ENCODE measurements around the gene WWC1. TPM values are rescaled to one million over a fixed set of nuclear protein-coding genes. Genes with fewer than 3 reads are reported as not detected.

WWC1 gene
- total and polyA plus RNA-seq, 10 of the 15 experiments (the other 5 are each of a cell fraction or from before 2014, with no cell fraction given) = 0.50 to 7.8 (median 2.5) TPM

DNA sequence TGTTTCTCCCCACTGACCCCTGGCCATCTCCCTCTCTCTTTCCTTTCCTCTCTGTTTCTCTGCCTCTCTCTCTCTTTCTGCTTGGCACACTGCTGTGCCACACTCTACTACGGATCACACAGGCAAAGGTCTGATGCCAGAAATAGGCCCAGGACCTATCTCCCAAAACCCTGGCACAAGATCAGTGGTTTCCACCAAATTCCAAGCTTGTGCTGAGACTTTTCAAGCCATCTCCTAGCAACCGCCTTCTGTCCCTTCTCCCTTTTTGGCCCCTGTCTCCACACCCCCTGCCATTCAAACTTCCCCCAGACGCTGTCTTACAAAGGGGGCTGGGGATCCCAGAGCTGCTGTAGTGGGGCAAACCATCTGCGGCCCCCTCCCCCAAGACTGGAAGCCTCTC is 156.4 kb downstream of the WWC1 start:
- ChIA-PET RAD21 (ENCODE audit: unreplicated experiment) (no interaction called here), POLR2A (no interaction called here), CTCF (no interaction called here), SMC1A (ENCODE audit: uncharacterized antibody, unreplicated experiment) (no interaction called here)
- ATAC-seq (no peak), DNase-seq (ENCODE audit: low read depth, low spot score) (no peak), FAIRE-seq (no peak)
- intact Hi-C loops (cut with micrococcal nuclease; ENCODE audit: unreplicated experiment) (no loop called here), in situ Hi-C loops (cut with MboI) (no loop called here)
- Histone ChIP-seq H3K4me1 (ENCODE audit: control insufficient read depth, insufficient read depth, low read length) (no peaks in the 10 kb centered on the region), H2AFZ (ENCODE audit: control insufficient read depth, low read depth, low read length) (no peak overlapping the region), H3K9me3 (replicated peaks; ENCODE audit: control insufficient read depth, insufficient read depth, low read length) (no peaks in the 10 kb centered on the region), H3K36me3 (ENCODE audit: control insufficient read depth in 2 of 2, insufficient read depth in 2 of 2, low read length in 1 of 2) (no peaks in the 10 kb centered on the region), H4K20me1 (ENCODE audit: control insufficient read depth, insufficient read depth) (no peaks in the 10 kb centered on the region), H3K4me3 (no peak overlapping the region), H3K9ac (ENCODE audit: control insufficient read depth, insufficient read depth, low read length) (no peak overlapping the region), H3K4me2 (ENCODE audit: control insufficient read depth, insufficient read depth) (no peak overlapping the region), H3K79me2 (ENCODE audit: control insufficient read depth, insufficient read depth, low read length) (no peaks in the 10 kb centered on the region), H3K27me3 (replicated peaks in 1 of 2; ENCODE audit: control insufficient read depth in 2 of 2, insufficient read depth in 2 of 2, low read length in 1 of 2) (no peaks in the 10 kb centered on the region), H3K27ac (ENCODE audit: control insufficient read depth, insufficient read depth) (no peak overlapping the region)
- TF ChIP-seq, protein P1, sequence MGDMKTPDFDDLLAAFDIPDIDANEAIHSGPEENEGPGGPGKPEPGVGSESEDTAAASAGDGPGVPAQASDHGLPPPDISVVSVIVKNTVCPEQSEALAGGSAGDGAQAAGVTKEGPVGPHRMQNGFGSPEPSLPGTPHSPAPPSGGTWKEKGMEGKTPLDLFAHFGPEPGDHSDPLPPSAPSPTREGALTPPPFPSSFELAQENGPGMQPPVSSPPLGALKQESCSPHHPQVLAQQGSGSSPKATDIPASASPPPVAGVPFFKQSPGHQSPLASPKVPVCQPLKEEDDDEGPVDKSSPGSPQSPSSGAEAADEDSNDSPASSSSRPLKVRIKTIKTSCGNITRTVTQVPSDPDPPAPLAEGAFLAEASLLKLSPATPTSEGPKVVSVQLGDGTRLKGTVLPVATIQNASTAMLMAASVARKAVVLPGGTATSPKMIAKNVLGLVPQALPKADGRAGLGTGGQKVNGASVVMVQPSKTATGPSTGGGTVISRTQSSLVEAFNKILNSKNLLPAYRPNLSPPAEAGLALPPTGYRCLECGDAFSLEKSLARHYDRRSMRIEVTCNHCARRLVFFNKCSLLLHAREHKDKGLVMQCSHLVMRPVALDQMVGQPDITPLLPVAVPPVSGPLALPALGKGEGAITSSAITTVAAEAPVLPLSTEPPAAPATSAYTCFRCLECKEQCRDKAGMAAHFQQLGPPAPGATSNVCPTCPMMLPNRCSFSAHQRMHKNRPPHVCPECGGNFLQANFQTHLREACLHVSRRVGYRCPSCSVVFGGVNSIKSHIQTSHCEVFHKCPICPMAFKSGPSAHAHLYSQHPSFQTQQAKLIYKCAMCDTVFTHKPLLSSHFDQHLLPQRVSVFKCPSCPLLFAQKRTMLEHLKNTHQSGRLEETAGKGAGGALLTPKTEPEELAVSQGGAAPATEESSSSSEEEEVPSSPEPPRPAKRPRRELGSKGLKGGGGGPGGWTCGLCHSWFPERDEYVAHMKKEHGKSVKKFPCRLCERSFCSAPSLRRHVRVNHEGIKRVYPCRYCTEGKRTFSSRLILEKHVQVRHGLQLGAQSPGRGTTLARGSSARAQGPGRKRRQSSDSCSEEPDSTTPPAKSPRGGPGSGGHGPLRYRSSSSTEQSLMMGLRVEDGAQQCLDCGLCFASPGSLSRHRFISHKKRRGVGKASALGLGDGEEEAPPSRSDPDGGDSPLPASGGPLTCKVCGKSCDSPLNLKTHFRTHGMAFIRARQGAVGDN (IDR thresholded peaks at IDR 0.05) = no peak
- TF ChIP-seq NR2C1 (IDR thresholded peaks at IDR 0.05) = no peak
- no peak for TF ChIP-seq SMAD1 (IDR thresholded peaks at IDR 0.05; ENCODE audit: low read depth, partially characterized antibody)
- TF ChIP-seq SREBF2 (IDR thresholded peaks at IDR 0.05; ENCODE audit: low read length) = no peak
- TF ChIP-seq, protein P2, sequence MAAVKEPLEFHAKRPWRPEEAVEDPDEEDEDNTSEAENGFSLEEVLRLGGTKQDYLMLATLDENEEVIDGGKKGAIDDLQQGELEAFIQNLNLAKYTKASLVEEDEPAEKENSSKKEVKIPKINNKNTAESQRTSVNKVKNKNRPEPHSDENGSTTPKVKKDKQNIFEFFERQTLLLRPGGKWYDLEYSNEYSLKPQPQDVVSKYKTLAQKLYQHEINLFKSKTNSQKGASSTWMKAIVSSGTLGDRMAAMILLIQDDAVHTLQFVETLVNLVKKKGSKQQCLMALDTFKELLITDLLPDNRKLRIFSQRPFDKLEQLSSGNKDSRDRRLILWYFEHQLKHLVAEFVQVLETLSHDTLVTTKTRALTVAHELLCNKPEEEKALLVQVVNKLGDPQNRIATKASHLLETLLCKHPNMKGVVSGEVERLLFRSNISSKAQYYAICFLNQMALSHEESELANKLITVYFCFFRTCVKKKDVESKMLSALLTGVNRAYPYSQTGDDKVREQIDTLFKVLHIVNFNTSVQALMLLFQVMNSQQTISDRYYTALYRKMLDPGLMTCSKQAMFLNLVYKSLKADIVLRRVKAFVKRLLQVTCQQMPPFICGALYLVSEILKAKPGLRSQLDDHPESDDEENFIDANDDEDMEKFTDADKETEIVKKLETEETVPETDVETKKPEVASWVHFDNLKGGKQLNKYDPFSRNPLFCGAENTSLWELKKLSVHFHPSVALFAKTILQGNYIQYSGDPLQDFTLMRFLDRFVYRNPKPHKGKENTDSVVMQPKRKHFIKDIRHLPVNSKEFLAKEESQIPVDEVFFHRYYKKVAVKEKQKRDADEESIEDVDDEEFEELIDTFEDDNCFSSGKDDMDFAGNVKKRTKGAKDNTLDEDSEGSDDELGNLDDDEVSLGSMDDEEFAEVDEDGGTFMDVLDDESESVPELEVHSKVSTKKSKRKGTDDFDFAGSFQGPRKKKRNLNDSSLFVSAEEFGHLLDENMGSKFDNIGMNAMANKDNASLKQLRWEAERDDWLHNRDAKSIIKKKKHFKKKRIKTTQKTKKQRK (IDR thresholded peaks at IDR 0.05; ENCODE audit: low read depth, low read length) = no peak
- TF ChIP-seq CHD2 (IDR thresholded peaks at IDR 0.05; ENCODE audit: borderline replicate concordance, low read depth, low read length) = no peak
- no peak for TF ChIP-seq DPF2 (IDR thresholded peaks at IDR 0.05)
- WGBS (ENCODE audit: insufficient coverage, insufficient replicate concordance, low lambda C conversion rate, missing lambda C conversion rate) = 58% methylated on average over 4 of the region's 4 CpGs
- BruUV-seq (replicated peaks) = no TSS peak
